HG03175 (cell line): ENCODE results near the gene TPP2.

Source experiments
- ATAC-seq: cut with Tn5 transposase; IDR thresholded peaks from one replicate; pipeline ENCODE4 v1.9.1; 2021; ENCODE audit warnings: mild to moderate bottlenecking, moderate library complexity; ENCODE audit not compliant: unreplicated experiment

The TPP2 gene

DNA sequence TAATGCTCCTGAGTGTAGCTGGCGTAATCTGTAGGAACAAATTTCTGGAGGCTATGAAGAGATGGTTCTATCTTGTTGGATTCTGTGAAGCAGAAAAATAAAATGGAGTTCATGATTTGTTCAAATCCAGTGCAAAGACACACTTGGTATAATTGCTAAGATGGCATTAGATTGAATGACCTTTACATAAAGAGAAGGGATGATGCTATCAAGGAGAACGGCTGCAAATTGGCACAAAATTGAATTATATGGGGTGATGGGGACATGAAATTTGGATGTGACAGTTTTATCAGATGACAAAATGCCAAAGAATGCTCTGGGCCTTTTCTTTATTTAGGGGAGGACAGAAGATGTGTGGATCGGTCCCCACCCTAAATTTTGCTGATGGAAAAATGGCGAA is 94.1 kb downstream of the TPP2 start:
- no peak for ATAC-seq

DNA sequence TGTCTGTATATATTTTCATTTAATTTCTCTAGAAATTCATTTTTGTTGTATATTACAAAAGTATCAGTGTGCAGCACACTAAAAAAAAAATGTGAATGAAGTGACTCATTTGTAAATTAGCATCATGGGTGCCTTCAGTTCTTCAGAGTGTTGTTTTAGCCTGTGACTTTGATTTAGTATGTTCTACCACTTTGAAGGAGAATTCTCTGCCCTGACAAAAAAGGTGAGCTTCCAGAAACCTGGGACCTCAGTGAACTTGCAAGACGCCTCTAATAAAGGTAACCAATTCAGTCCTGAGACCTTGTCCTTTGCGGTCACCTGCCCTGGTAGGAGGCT is 95.7 kb downstream of the TPP2 start:
- ATAC-seq = no peak

DNA sequence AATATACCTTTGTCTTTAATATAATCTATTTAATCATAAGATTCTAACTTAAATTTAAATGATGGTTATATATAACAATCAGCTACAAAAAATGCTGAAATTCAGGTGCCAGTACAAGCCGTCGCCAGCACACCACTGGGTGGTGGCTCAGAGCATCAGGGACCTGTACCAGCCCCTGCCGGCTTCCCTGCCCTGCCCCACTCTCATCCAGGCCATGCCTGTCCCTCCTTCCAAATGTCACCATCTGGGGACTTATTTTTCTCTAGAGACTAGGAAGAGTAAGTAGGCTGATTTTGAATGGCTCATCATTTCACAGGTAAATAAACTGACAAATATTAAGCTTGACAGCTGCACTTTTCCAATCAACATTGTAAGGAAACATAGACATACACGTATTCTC is 96.5 kb downstream of the TPP2 start:
- ATAC-seq = no peak

DNA sequence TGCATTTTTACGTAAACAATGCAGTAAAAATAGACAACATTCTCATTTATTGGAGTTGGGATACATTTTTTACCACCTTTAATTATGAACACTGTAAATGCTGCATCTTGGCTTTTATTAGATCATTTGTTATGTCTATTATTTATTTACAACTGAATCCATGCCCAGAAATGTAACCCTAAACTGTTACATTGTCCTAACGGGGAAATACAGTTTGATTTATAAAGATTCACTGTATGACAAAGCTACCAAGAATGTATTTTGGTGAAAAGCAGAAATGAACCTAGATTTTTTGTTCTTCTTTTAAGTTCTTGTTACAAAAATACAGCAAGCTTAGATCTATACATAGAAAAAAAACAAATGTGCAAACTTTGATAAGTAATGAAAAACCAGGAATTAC is 97.0 kb downstream of the TPP2 start:
- no peak for ATAC-seq

DNA sequence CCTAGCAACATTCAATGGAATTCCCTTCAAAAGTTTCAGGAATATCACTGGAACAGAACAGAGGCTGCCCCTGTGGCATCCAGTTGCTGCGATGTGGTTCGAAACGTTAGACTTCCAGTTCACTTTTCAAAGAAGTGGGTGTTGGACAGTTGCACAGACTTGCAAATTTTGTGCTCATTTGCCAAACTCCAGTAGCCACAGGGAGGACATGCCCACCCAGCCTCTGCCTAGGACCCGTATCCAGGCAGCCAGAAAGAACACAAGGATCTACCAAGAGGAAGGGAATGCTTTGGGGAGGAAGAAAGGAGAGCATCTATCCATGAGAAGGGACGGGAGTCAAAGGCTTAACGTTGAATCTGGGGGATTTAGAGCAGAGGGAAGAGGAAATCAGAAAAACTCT is 98.2 kb downstream of the TPP2 start, which contains the start of gene METTL21C:
Gene METTL21C (minus strand): TSS at position 108 of the 400 bp plus-strand sequence. CDS start 546 bp downstream, outside the sequence.
- ATAC-seq = no peak

DNA sequence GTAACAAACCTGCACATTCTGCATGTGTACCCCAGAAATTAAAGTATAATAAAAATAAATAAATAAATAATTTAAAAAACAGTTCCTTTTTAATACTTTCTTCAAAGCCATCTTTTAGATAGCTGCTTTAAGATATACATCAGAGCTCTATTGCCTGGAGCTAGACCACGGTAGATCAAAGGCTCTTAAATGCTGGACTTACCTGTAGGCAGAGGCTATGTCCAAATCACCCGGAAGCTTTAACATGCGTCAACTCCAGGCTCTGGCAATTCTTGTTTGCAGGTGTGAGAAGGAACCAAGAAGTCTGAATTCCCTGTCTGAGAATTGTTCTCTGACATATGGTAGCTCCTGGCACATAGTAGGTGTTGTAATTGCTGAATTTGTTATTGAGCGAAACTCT is 99.7 kb downstream of the TPP2 start:
- no peak for ATAC-seq

DNA sequence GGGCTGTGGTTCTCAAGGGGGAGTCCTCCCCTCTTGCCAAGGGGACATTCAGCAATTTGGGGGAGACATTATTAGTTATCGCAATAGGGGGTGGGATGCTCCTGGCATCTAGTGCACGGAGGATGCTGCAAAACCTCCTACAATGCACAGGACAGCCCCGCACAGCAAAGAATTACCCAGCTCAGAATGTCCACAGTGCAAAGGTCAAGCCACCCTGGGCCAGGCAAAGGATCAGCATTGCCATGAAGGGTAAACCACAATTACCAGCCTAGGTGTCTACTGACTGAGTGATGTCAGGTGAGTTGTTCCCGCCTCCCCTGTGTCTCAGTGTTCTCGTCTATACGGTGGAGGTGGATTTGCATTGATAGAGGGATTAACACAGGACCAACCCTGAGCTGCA is 100.5 kb downstream of the TPP2 start:
- no peak for ATAC-seq

DNA sequence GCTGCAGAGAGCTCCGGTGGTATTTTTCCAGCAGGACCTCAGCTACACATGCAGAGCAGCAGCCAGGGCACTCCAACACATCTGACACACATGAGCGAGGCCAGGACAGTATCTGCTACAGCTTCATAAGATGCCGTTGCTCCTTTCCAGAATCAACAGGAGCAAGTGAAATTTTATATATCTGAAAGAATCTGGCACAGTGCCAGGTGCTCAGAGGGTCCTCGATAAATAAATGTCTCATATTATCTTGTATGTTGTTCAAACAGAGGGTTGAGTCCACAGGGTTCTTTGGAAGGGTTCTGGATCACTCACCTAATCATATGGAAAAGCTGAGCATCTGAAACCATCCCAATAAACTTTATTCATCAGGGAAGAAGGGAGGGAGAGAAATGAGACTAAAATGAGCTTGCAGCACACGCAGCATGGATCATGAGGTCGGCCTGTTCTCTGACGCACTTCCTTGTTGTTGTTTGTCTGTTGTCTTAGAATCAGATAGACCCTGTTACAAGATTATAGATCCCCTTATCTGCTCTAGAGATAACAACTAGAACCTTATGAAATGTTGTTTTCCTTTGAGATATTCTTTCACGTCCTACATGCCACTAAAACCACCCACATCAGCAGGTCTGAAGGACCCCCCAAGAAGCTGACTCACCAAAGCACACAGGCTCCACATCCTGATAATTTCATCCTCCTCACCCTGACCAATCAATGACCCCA is 101.3 kb downstream of the TPP2 start:
- no peak for ATAC-seq

DNA sequence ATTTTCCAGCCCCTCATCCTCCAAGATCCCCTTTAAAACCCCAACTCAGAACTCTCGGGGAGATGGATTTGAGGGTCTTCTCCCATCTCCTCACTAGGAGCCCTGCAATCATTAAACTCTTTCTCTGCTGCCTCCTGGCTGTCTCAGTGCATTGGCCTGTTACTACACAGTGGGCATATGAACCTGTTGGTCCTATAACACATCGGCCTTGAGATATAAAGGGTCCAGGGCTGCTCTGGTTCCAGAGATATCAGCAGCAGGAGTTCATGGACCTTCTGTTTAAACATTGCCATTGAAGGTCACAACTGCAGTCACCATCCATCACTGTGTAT is 101.8 kb downstream of the TPP2 start:
- ATAC-seq = no peak

DNA sequence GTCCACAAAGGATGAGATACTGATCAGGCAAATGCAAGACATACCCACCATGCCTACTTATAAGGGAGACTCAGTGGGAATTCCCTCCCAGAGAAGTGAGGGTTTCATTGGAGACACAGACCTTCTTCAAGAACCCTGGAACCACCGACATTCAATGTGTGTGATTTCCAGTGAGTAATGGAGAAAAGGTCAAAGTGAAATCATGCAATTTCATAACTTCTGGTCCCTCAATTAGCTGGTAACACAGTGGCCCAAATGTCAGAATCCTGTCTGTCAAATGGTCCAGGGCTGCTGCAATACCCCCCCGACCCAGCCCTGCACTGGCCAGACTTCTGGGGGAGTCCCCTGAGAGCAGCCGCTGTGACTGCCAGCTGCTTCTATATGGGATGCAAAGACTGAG is 102.7 kb downstream of the TPP2 start:
- no peak for ATAC-seq

DNA sequence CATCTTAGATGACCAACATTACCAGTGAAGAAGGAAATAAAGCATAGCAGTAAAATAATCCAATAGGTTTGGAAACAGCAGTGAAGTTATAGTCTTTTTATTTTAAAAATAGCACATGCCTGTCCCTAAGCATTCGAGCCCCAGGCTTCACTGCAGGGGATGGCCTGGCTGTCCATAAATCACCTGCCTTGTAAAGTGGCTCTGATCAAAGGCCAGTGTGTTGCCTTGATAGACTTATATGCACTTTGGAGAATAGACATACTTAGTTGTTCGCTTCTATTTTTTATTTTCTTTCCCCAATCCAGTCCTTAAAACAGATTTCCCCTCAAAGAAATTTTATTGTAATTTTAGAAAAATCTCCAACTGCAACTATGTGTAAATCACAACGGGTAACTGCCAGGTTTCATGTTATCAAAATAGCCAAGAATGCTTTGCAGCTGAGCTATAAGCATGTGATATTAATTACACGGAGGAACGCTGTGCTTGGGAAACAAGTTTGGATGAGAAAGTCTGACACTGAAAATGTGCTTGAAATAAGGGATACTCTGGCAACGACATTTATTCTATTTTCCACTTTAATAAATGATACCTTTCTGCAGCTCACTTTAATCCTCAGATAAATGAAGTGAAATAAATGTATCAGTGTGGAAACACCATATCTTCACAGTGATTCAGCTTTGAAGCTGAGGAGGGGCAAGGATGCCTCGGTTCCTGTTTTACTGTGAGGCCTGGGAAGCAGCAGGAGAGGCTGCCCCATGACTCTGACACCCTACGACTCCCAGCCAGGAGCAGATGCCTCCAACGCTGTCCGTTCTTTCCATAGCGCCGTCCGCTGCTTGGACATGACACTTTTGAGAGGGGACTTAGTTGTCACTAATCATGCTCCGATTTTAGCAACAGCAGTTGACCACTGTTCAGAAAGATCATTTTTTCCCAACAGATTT is 103.6 kb downstream of the TPP2 start:
- no peak for ATAC-seq

DNA sequence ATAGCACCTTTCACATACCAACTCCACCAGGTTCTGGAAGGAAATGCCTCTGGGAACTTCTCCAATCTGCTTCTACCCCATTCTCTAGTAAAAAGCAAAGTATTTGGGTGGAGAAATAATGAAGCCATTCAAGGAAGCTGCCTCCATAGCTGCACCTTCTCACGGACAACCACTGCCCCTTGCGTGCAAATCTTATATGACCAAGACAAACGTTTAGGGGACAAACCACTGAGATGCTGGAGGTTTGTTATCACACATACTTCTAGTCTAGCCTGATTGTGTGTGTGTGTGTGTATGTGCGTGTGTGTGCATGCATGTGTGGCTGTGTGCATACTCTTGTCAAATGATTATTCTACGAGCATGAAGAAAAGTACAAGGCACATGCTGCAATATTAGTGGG is 104.5 kb downstream of the TPP2 start:
- no peak for ATAC-seq

DNA sequence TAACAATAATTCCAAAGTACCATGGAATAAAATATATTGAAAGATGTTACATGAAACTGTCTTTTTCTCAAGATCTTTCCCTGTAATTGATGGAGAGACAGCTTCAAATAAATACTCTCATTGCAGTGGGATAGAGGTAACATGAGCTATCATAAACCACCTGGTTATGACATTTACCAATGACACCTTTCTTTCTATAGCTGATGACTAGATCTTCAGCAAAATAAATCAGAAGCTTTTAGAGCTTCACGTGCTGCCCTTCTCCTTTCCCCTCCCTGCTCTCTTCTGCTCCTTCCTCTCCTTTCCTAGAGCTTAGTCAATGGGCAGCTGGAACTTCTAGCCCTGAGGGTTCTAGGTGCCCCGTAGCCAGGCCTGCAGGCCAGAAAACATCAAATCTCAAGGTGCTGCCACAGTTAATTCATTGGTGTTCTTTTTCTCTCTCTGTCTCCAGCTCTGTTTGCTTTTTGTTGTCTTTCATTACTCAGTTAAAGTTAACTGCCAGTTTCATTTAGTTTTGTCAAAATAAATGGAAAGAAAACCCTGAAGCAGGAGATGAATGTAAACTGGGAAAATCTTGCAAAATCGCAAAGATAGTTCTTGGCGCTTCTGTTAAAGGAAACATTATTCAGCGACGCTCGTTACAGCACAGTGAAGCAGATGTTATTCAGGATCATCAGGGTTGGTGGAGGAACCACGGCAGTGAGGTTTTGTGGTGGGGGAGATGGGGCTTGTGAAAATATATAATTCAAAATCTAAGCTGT is 106.4 kb downstream of the TPP2 start:
- ATAC-seq = no peak

DNA sequence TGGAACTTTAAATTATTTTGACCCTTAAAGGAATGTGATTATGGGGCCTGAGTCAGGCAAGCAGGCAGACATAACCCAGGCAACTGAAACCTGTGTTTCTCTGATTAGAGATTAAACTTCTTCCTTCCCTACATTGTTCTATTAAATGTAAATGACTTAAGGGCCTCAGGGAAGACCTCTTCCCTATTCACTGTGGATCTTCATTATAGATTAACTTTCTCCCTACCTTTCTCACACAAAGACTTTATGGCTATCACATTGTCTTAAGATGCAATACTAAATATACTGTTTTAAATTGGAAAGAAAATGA is 106.9 kb downstream of the TPP2 start:
- ATAC-seq = no peak

DNA sequence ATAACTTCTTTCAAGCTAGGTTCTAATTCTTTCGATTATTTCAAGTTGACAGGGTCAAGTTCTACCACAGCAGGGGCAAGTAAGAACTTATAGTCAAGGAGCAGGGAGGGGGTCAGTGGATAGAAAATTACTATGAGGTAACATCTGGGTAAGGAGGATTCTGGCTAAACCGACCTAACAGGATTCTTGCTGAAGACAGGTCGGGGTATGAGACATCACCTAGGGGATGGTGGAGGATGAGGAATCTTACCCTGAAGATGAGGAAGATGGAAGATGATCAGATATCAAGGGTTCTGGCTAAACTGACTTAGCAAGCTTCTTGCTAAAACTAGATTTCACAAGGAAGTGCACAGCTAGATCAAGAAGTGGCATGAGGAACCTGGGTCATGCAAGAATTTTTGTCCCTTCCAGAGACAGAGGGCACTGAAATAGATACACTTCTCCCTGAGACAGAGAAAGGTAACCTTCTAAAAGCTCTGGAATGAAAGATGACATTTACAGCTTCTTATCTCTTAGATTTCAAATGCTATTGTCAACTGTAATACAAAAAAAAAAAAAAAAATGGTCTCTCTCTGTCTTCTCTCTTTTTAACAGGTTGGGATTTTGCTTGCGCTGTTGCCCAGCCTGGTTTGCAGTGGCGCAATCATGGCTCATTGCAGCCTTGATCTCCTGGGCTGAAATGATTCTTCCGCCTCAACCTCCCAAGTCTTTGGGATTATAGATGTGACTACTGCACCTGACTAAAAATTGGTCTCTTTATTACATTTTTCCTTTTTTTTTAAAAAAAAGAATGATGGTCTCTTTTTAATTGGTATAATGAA is 107.7 kb downstream of the TPP2 start:
- ATAC-seq = no peak

DNA sequence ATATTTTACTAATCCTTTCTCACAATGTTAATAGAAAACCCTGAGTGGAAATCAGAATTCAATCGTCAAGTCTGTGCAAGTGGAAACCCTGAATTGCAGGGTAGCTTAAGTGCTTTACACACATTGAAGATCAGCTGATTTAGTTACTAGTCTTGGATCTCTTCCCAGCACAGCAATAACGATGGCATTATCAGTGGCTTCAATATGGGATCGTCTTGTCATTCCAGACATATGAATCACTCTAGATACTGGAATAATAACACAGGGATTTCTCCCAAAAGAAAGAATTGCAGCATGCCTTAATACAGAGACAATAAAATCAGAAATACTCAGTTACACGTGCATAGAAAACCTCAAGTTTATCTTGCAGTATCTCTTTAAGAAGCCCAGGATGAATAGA is 110.7 kb downstream of the TPP2 start:
- no peak for ATAC-seq

DNA sequence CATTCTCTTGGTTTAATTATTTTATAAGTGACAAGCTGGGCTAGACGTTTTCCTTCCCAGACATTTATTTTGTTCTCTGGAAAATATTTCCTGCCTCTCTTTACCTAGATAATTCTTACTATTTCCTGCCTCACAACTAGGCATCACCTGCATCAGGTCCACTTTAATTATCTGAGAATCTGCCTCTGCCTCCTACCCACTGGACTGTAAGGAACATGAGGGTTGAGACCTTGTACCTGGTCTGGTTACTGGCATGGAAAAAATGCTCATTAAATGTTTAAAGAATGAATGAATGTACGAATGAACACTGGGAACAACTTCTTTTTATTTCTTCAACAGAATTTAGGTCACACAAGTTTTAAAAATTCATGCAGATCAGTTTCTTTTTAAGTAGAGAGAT is 111.4 kb downstream of the TPP2 start:
- ATAC-seq = no peak

DNA sequence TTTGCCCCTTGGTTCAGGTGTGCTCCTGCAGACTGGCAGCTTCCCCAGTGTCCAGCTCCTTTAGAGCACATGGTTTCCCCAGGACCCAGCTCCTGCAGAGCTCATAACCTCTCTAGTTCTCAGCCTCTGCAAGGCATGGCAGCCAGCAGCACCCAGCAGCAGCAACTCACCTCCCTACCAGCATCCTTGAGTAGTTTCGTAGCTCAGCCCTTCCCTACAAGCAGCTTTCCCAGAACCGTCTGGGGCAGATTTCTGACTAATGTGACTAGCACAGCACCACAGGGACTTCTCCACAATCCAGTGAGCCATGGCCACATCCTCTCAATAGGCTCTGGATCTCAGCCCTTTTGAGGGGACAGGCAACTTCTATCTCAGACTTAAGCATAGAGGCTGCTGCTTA is 112.2 kb downstream of the TPP2 start:
- ATAC-seq = no peak

DNA sequence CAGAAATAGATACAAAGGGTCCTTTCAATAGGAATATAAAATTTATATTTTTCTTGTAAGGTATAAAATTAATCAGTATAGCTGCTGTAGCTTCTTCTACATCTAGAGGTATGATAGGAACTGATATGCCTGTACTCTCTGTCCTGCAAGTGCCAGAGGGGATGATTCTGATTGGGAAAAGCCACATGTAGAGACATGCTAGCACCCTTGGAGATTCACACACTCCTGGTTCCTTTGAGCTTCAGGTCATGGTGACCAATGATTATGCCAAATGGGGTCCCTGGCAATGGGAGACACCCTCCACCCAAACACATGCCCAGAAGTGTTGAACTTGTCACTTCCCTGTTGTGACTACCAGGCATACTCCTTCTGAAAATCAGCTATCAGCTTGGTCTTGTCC is 112.8 kb downstream of the TPP2 start:
- ATAC-seq = no peak

DNA sequence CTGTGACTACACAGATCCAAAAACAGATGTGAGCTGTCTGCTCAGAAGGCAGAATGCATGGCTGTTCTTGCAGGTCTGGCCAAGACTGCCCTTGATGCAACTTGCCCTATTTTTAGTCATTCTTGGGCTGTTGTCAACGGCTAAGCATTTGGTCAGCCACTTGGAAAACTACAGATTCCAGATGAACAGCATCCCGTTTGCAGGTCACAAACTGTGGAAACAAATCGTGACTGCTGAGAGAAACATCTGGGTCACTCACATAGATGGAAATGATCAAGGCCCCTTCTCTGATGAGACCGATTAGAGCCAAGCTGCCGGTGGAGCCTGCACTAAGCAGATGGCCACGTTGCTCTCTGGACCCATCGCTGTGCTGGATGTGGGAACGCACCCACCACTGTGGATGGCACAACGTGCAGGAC is 113.5 kb downstream of the TPP2 start:
- ATAC-seq = no peak

DNA sequence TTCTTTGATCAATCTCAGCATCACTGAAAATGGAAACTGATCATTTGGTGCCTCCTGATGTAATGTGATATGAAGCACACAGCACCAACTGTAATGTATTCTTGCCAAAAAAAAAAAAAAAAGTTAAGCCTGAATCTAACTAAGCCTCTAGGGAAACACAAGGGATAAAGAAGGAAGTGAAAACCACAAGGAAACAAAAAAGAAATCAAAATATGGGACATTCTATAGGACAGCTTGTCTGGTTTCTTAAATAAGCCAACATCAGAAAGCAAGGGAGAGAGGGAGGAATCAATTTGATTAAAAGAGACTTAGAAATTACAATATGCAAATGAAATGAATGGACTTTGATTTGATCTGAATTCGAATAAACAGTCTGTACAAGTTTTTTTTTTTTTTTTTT is 118.7 kb downstream of the TPP2 start:
- no peak for ATAC-seq
